Measurements from ENCODE around the gene GNS.

- TF ChIP-seq RFX5 (IDR thresholded peaks at IDR 0.05) (no peak), CTCF (IDR thresholded peaks at IDR 0.05) (no peak), MAFK (IDR thresholded peaks at IDR 0.05; ENCODE audit: partially characterized antibody) (no peak), MAX (IDR thresholded peaks at IDR 0.05) (no peak), EP300 (IDR thresholded peaks at IDR 0.05) (no peak), ELK1 (IDR thresholded peaks at IDR 0.05; ENCODE audit: low read depth, low read length) (no peak), ZSCAN20 (CRISPR knock-in tag; IDR thresholded peaks at IDR 0.05) (no peak)
Observed at GRCh38 chr12:64673490-64674169, 85.6 kb downstream of the GNS start.

Measured in A549 (cell line).